GM13976 (cell line): ENCODE measurements around the gene C9orf72.
A peak's percentile ranks its signal among the peaks of the same experiment; 100 is the strongest.

Experiments used
- DNase-seq: peaks from one replicate; pipeline ENCODE4 v3.0.0; 2012; ENCODE audit warnings: low spot score
- in situ Hi-C: fragments of 300-500 bp; cut with MboI; formaldehyde crosslinking; loops from one replicate; pipeline ENCODE4 v1.12.0; 2022; ENCODE audit warnings: low sequenced_read_pairs, mixed read lengths, inconsistent platforms; ENCODE audit not compliant: unreplicated experiment
- TF ChIP-seq, protein P1 (sequence below): IDR thresholded peaks from 2 replicates; pipeline ENCODE4 v1.5.1; 2012; ENCODE audit warnings: borderline replicate concordance, mild to moderate bottlenecking; ENCODE audit not compliant: insufficient read depth; ENCODE audit errors: extremely low read depth, missing control alignments, control extremely low read depth

The C9orf72 gene

DNA sequence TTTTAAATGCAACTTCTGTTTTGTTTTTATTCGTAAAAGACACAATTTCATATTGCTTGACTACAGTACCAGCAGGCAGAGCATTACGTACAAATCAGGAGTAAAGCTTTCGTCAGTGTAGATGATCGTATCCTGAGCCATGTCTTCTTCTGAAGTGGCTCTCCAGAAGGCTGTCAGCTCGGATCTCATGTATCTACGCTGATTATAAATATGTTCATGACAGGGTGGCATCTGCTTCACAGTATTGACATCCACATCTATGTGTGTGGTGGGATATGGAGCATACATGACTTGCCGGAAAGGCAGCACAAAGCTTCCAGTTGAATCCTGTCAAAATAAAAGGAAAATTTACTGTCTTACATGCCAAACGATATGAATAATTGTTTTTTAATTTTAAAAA, 16.8 kb downstream of the C9orf72 start:
- TF ChIP-seq, protein P1, sequence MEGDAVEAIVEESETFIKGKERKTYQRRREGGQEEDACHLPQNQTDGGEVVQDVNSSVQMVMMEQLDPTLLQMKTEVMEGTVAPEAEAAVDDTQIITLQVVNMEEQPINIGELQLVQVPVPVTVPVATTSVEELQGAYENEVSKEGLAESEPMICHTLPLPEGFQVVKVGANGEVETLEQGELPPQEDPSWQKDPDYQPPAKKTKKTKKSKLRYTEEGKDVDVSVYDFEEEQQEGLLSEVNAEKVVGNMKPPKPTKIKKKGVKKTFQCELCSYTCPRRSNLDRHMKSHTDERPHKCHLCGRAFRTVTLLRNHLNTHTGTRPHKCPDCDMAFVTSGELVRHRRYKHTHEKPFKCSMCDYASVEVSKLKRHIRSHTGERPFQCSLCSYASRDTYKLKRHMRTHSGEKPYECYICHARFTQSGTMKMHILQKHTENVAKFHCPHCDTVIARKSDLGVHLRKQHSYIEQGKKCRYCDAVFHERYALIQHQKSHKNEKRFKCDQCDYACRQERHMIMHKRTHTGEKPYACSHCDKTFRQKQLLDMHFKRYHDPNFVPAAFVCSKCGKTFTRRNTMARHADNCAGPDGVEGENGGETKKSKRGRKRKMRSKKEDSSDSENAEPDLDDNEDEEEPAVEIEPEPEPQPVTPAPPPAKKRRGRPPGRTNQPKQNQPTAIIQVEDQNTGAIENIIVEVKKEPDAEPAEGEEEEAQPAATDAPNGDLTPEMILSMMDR = no peak
- in situ Hi-C loops = no loop called here
- no peak for DNase-seq

DNA sequence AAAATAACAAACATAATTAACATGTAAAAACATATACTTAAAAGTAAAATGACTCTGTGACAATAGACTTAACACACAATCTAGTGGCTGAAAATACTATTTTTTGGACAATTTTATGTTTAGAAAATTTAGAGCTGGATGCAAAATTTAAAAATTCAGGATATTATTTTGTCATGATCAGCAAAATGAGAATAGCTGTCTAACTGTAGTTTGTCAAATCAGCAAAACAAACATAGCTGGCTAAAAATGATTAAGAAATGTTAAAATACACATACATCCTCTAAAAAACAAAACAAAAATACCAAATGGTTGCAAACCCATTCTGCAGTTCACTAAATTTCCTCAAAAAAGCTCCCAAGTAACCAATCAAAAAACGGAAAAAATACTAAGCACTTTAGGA, 18.6 kb downstream of the C9orf72 start:
- DNase-seq = no peak
- TF ChIP-seq, protein P1 = no peak
- in situ Hi-C loops = no loop called here

- in situ Hi-C loops = no loop called here
- DNase-seq = no peak
- TF ChIP-seq, protein P1 = no peak
Observed at GRCh38 chr9:27549196-27549755, 24.0 kb downstream of the C9orf72 start.

DNA sequence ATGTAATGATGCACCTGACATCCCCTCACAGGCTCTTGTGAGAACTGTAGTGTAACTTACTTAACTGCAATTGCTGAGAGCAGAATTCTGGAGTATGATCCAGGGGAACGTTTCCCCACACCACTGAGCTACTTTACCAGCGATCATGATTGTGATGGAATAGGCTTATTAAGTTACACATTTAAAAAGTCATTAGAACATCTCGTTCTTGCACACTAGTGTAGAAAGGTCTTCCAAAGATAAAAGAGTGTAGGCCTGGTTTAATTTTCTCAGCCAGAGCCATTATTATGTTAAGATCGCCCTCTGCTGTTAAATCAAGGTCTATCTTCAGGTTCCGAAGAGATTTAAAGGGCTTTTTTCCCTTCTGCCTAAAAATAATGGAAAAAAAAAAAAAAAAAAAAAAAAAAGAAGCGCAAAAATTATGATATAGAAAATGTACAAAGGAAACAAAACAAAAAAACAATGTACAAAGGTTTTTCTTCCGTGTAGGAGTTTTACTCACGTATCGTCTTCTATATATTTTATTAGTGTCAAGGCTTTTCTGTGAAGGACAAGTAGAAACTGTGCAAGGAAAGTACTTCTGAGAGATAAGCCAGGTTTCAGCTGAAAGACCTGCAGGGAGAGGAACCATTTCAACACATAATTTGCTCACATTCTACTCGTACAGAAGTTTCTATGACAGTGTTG, 25.1 kb downstream of the C9orf72 start:
- TF ChIP-seq, protein P1 = peak; percentile 22
- no peak for DNase-seq
- in situ Hi-C loops = no loop called here

- TF ChIP-seq, protein P1 = no peak
- DNase-seq = no peak
- in situ Hi-C loops = no loop called here
Observed at GRCh38 chr9:27545471-27545870, 27.8 kb downstream of the C9orf72 start.

- no peak for DNase-seq
- TF ChIP-seq, protein P1 = no peak
- in situ Hi-C loops = no loop called here
Observed at GRCh38 chr9:27542508-27542907, 30.8 kb downstream of the C9orf72 start.
